Left ventricle myocardium superior (tissue), 1 donor: ENCODE results near the gene GRAMD2A. TPM values are rescaled to one million over a fixed set of nuclear protein-coding genes. Genes with fewer than 3 reads are reported as not detected.
A peak's percentile ranks its signal among the peaks of the same experiment; 100 is the strongest.

ENCODE experiments used
- ATAC-seq: fragments of 200-7000 bp; cut with Tn5 transposase; one replicate; pipeline ENCODE4 v1.9.1; 2020; ENCODE audit warnings: mild to moderate bottlenecking, moderate library complexity
- DNase-seq: peaks from one replicate; pipeline ENCODE4 v3.0.0-alpha.2; 2020
- intact Hi-C: fragments of 100-400 bp; cut with micrococcal nuclease; formaldehyde crosslinking; loops from one replicate; pipeline ENCODE4 v1.11.0; 2022
- total RNA-seq: library from RNA; stranded (reverse); fragmentation: NEBNext Ultra II Directional; extraction: Animal tissue kit (Norgen Biotek cat#: 25700); gene quantifications from one replicate; pipeline ENCODE4 v1.2.1, GENCODE V29; 2021
- donor health status: DM: no; HTN: yes; CAD: no; lungs with severe emphysema.

GRAMD2A gene
- total RNA-seq, 1 donor from 2014 or later = not detected

GRCh38 chr15:72222393-72222792 is 24.8 kb upstream of the GRAMD2A start:
- ATAC-seq (peak; percentile 80), DNase-seq (peak; percentile 68)
- intact Hi-C loops = no loop called here

DNA sequence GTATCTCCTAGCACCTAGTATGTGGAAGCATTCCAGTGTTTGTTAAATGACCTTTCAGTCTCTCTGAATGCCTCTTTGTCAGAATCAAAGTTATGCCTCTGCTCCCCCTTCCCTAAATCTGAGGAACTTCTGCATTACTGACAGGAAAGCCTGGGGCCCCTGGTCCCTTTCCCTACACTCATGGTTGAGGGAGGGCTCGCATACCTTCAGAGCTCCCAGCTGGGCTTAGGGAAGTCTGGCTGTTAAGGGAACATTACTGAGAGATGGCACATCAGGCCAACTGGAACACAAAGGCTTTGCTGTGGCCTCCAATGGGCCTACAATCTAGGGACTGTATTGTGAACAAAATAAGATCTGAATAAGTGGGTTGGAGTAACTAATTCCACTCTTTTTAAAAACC is 23.1 kb upstream of the GRAMD2A start:
- no peak for DNase-seq
- ATAC-seq = no peak
- intact Hi-C loops = no loop called here

DNA sequence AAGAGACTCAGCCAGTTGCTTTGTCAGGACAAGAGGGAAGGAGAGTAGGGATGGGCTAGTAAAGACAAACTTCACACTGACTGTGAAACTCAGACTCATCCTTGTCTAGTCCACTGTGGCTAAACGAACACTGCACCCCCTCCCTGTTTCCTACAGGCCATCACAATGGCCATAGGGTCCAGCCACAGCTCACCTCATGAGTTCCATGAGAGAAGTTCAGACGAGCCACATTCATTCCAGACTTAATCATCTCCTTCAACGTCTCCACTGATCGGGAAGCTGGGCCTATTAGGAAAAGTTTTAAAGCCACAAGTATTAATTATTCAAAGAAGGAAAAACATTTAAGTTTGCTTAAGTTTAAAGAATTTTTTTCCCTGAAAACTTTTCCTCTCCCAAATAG is 19.6 kb upstream of the GRAMD2A start:
- intact Hi-C loops = no loop called here

DNA sequence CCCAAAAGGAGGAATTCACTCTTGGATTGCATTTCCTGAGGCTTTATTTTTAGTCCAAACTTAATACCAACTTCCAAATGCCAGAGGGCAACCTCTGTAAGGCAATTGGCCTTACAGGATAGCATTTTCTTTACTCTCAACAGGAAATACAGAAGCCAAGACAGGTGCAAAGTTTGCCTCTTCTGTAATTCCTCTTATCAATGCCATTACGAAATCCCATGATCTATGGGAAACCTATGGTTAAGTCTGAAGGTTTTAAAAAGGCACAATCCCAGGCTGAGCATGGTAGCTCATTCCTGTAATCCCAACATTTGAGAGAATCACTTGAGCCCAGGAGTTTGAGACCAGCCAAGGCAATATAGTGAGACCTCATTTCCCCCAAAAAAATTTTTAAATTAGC is 18.5 kb upstream of the GRAMD2A start:
- intact Hi-C loops = no loop called here
- no peak for DNase-seq
- no peak for ATAC-seq

More for the DNA sequence above, 19.6 kb upstream of the GRAMD2A start:
- ATAC-seq (no peak), DNase-seq (no peak)

GRCh38 chr15:72207558-72208085 is 10.0 kb upstream of the GRAMD2A start:
- intact Hi-C loops = no loop called here
- no peak for ATAC-seq
- no peak for DNase-seq

DNA sequence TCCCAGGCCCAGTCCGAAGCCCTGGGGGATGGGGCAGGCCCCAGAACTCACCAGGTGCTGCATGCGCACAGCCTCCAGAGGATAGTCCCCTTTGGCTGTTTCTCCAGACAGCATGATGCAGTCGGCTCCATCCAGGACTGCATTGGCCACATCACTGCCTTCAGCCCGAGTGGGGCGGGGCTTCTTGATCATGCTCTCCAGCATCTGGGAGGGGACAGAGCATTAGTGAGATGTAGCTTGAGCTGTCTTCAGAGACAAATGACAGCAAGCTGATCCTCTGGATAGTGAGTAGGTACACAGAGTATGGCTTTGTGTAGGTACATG is 9.1 kb upstream of the GRAMD2A start:
- ATAC-seq = no peak
- DNase-seq = no peak
- intact Hi-C loops = no loop called here

DNA sequence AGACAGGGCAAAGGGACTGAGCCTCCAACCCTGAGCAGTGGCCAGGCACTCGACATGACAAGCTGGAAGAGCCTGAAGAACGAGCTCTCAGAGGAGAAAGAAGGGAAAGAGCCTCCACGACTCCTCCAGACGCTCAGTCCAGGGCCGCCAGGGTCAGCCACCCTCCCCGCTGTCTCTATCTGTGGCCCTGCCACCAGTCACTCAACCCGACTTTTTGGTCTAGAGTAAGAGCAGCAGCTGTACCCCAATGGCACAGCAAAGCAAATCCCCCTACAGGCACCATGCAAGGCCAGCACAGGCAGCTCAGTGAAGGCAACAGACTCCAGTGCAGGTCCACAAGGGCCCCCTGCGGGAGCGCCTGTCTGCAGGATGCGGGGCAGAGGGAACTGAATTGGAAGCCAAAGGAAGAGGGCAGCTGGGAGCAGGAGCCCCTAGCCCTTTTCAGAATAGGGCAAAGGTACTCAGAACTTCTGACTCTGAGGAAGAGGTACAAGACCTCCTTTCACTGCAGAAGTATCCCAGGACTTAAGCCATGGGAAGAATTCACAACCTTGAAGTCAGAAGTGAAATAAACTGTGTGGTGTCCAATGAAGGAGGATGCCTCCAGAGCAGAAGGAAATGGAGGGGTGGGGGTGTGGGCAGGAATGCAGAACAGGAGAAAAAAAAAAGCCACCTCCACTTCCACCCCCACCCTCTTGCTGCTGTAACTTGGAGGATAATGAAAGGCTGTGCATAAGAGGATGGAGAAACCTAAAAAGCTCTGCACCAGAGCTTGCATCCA is 8.5 kb upstream of the GRAMD2A start:
- ATAC-seq (no peak), DNase-seq (no peak)
- intact Hi-C loops = no loop called here

DNA sequence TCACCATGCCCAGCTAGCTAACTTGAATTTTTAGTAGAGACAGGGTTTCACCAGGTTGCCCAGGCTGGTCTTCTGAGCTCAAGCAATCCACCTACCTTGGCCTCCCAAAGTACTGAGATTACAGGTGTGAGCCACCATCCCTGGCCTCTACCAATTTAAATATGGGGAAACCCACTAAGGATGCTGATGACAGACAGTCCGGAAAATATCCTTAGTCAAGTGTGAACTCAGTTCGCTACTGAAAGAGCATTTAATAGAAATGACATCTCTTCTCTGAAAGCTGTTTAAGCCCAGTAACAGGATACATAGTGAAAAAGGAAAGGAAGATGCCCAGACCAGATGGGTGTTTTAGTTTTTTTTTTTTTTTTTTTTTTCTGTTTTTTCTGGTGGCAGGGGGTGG is 7.7 kb upstream of the GRAMD2A start:
- DNase-seq (no peak), ATAC-seq (no peak)
- intact Hi-C loops = no loop called here

DNA sequence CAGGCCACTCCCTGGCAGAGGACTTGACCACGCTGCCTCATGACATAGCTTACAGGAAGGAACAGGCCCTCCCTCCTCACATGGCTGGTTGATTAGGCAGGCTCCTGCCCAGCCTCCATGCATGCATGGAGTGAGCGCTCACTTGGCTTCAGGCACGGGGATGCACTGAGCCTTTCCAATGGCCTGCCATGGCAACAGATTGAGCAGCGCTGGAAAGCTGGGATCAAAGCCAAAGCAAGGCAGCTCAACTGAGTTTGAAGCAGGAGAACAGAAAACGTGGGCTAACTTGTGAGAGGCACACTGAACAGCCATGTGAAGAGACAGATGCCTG is 5.9 kb upstream of the GRAMD2A start:
- peak; percentile 89 for ATAC-seq
- intact Hi-C loops = no loop called here
- peak; percentile 86 for DNase-seq

GRCh38 chr15:72202801-72203506 is 5.4 kb upstream of the GRAMD2A start:
- no peak for ATAC-seq
- intact Hi-C loops = no loop called here
- DNase-seq = no peak

DNA sequence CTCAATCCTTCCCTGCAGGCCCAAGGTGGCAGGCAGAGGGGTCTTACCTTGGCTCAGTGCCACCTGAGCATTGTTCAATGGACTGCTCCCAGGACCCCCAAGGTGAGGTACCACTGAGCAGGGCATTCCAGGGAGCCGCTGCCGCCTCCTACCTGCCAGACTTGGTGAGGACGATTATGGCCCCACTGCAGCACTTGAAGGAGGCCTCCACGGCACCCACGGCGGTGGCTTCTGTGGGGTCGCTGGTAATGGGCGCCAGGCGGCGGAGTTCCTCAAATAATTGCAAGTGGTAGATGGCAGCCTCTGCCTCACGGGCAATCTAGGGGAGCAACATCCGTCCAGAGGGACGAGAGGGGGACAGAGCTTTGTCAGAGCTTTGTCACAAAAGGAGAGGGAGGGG is 4.7 kb upstream of the GRAMD2A start:
- ATAC-seq = no peak
- intact Hi-C loops = no loop called here
- no peak for DNase-seq

DNA sequence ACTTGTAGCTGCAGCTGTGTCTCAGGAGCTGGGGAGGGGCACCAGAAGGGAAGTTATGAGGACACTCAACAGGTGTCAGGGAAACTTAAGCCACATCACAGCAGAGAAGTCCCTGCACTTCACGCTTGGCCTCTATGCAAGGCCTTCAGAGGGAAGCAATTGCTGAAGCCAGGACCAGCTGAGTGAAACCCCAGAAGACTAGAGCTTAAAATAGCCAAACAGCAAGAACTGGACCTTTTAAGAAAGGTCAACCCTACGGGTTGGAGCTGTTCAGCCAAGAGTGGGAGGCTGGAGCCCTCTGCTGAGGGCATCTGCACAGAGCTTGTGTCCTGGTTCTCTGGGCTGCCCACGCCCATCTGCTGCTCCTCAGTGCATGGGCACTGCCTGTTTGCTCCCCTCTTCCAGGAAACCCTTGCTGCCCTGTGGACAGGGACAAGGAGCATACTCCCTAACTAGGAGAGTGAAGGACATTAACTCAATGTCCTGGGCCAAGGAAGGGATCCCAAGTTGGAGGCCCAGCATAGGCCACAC is 3.9 kb upstream of the GRAMD2A start:
- intact Hi-C loops = no loop called here
- no peak for ATAC-seq

DNA sequence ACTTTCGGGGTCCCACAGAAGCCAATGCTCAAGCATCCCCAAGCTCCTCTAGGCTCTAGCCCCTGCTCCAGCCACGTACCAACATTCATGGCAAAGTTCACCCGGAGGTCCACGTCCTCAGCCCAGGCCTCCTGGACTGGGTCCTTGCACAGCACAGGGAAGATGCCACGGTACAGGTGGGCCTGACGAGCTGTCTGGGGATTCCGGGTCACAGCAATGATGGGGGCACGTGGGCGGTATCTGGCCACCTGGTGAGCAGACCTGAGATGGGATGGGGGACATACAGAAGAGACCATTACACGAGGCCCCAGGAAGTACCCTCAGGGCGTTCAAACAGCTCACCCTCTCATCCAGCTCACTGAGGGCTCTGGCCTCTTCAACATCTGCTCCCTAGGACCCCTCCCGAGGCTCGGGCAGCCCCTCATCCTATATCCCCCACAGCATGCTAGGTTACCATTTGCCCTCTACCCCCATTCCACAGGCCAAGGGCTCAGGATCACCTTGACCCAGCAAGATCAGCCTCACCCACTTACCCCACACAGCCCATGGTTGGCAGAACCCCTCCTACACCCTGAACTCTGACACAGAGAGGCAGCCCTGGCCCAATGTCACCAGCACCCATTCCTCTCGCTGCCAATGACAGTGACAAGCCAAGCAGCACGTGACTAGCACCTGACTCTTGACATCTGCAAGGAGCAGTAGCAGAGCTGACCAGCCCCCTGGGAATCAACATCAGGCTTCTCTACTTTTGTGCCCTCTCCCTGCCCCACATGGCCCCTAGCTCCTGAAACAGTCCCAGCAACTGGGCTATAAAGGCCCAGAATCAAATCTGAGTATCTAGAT is 3.0 kb upstream of the GRAMD2A start:
- DNase-seq (no peak), ATAC-seq (no peak)
- intact Hi-C loops = no loop called here

More for the DNA sequence above, 3.9 kb upstream of the GRAMD2A start:
- DNase-seq = peak; percentile 34

GRCh38 chr15:72199721-72200212 is 2.2 kb upstream of the GRAMD2A start:
- intact Hi-C loops = no loop called here
- ATAC-seq = peak; percentile 60
- peak; percentile 77 for DNase-seq

GRCh38 chr15:72199205-72199515 is 1.6 kb upstream of the GRAMD2A start:
- intact Hi-C loops = no loop called here
- ATAC-seq (no peak), DNase-seq (no peak)

GRCh38 chr15:72198356-72199204 is 993 bp upstream of the GRAMD2A start:
- ATAC-seq (no peak), DNase-seq (no peak)
- intact Hi-C loops = no loop called here

GRCh38 chr15:72197041-72197459 is 537 bp downstream of the GRAMD2A start:
- intact Hi-C loops = no loop called here
- no peak for ATAC-seq
- no peak for DNase-seq

- intact Hi-C loops = no loop called here
- ATAC-seq = no peak
- DNase-seq = no peak
Measured at GRCh38 chr15:72196409-72197040, 1.1 kb downstream of the GRAMD2A start.
